DOHH2 (cell line): ENCODE measurements around the gene MRPL38.

Experiments
- H3F3A ChIP-seq: fragments of 200-600 bp; sonication (generic), shearing (Covaris generic); 2 replicates; pipeline ENCODE4 v1.6.0; 2016; ENCODE audit warnings: antibody characterized with exemption, mild to moderate bottlenecking; ENCODE audit not compliant: control insufficient read depth, insufficient read depth
- H3K27ac ChIP-seq: fragments of 200-600 bp; sonication (generic); 2 replicates; pipeline ENCODE4 v1.5.1; 2014; ENCODE audit warnings: low read depth, mild to moderate bottlenecking, low read length, moderate library complexity
- H3K27me3 ChIP-seq: fragments of 200-600 bp; sonication (generic); 2 replicates; pipeline ENCODE4 v1.6.1; 2014; ENCODE audit warnings: mild to moderate bottlenecking, low read length, mixed read lengths; ENCODE audit not compliant: control insufficient read depth
- H3K36me3 ChIP-seq: fragments of 200-600 bp; sonication (generic); 2 replicates; pipeline ENCODE4 v1.6.1; 2014; ENCODE audit warnings: mild to moderate bottlenecking, low read length, moderate library complexity, mixed read lengths; ENCODE audit not compliant: control insufficient read depth
- H3K4me1 ChIP-seq: fragments of 200-600 bp; sonication (generic); 2 replicates; pipeline ENCODE4 v1.6.1; 2014; ENCODE audit warnings: mild to moderate bottlenecking, low read length, mixed read lengths; ENCODE audit not compliant: control insufficient read depth
- H3K4me2 ChIP-seq: fragments of 200-600 bp; sonication (generic); 2 replicates; pipeline ENCODE4 v1.6.0; 2014; ENCODE audit warnings: mild to moderate bottlenecking, low read length, moderate library complexity
- H3K4me3 ChIP-seq: fragments of 200-600 bp; sonication (generic); 2 replicates; pipeline ENCODE4 v1.5.1; 2014; ENCODE audit warnings: mild to moderate bottlenecking, low read length, mixed read lengths
- H3K79me2 ChIP-seq: fragments of 200-600 bp; sonication (generic); 2 replicates; pipeline ENCODE4 v1.6.1; 2014; ENCODE audit warnings: mild to moderate bottlenecking, low read length, mixed read lengths; ENCODE audit not compliant: control insufficient read depth
- H3K9me2 ChIP-seq: fragments of 200-600 bp; sonication (generic); replicated peaks from 2 replicates; pipeline ENCODE4 v1.6.1; 2014; ENCODE audit warnings: mild to moderate bottlenecking, low read length, mixed read lengths; ENCODE audit not compliant: control insufficient read depth
- H3K9me3 ChIP-seq: fragments of 200-600 bp; sonication (generic); 2 replicates; pipeline ENCODE4 v1.6.1; 2014; ENCODE audit warnings: antibody characterized with exemption, low read length, mixed read lengths; ENCODE audit not compliant: control insufficient read depth, insufficient read depth
- H4K20me1 ChIP-seq: fragments of 200-600 bp; sonication (generic); 2 replicates; pipeline ENCODE4 v1.6.0; 2014; ENCODE audit warnings: low read depth, mild to moderate bottlenecking, antibody characterized with exemption, low read length, moderate library complexity; ENCODE audit not compliant: control insufficient read depth, insufficient read depth
- CTCF ChIP-seq: fragments of 200-600 bp; sonication (generic); IDR thresholded peaks from one replicate; pipeline ENCODE4 v1.5.1; 2014; ENCODE audit warnings: antibody characterized with exemption, mild to moderate bottlenecking, low read depth, low read length; ENCODE audit not compliant: poor library complexity, severe bottlenecking
- EZH2phosphoT487 ChIP-seq: fragments of 200-600 bp; sonication (generic); IDR thresholded peaks from 2 replicates; pipeline ENCODE4 v1.6.1; 2017; ENCODE audit warnings: borderline replicate concordance, mild to moderate bottlenecking, antibody characterized with exemption, low read length, moderate library complexity, mixed read lengths

MRPL38 gene

GRCh38 chr17:75914643-75915267 is 10.1 kb upstream of the MRPL38 start:
- no peaks in the 10 kb centered on the region for H3K9me3 ChIP-seq
- no peak for TF ChIP-seq EZH2phosphoT487
- no peak for TF ChIP-seq CTCF
- H3K9me2 ChIP-seq: no peaks in the 10 kb centered on the region
- peaks cover 8% of the 10 kb centered on the region; the same call in 1 of the 2 replicates for H3K36me3 ChIP-seq
- no peaks in the 10 kb centered on the region for H4K20me1 ChIP-seq
- H3K4me3 ChIP-seq: no peak overlapping the region
- no peaks in the 10 kb centered on the region for H3K4me1 ChIP-seq
- no peaks in the 10 kb centered on the region for H3F3A ChIP-seq
- no peaks in the 10 kb centered on the region for H3K27me3 ChIP-seq
- H3K27ac ChIP-seq: no peak overlapping the region
- H3K4me2 ChIP-seq: no peak overlapping the region
- no peaks in the 10 kb centered on the region for H3K79me2 ChIP-seq

GRCh38 chr17:75913537-75914210 is 9.0 kb upstream of the MRPL38 start:
- H3K4me3 ChIP-seq: no peak overlapping the region
- no peaks in the 10 kb centered on the region for H3F3A ChIP-seq
- no peak for TF ChIP-seq CTCF

GRCh38 chr17:75910699-75911098 is 6.0 kb upstream of the MRPL38 start:
- Histone ChIP-seq H3F3A (0 out of 2 replicates have a peak, but pooled peaks cover 3% of the 10 kb centered on the region), H3K27me3 (no peaks in the 10 kb centered on the region), H3K4me3 (no peak overlapping the region), H3K9me3 (no peaks in the 10 kb centered on the region), H3K4me1 (peaks cover 3% of the 10 kb centered on the region; the same call in 1 of the 2 replicates), H3K79me2 (no peaks in the 10 kb centered on the region), H3K36me3 (peaks cover 8% of the 10 kb centered on the region; the same call in 1 of the 2 replicates), H3K9me2 (no peaks in the 10 kb centered on the region), H3K4me2 (no peak overlapping the region), H3K27ac (no peak overlapping the region), H4K20me1 (no peaks in the 10 kb centered on the region)
- no peak for TF ChIP-seq EZH2phosphoT487
- TF ChIP-seq CTCF: no peak

More at GRCh38 chr17:75913537-75914210, 9.0 kb upstream of the MRPL38 start:
- Histone ChIP-seq H3K9me2 (no peaks in the 10 kb centered on the region), H3K4me2 (no peak overlapping the region), H3K9me3 (no peaks in the 10 kb centered on the region), H3K27ac (no peak overlapping the region), H4K20me1 (no peaks in the 10 kb centered on the region), H3K4me1 (no peaks in the 10 kb centered on the region), H3K27me3 (no peaks in the 10 kb centered on the region), H3K36me3 (peaks cover 8% of the 10 kb centered on the region; the same call in 1 of the 2 replicates), H3K79me2 (no peaks in the 10 kb centered on the region)
